Astrocyte (in vitro differentiated cells and primary cell): Measurements from ENCODE around the gene COPZ2.
"Not testable (repeated sequence)": the region's sequence is repeated elsewhere in the genome, so short reads cannot be mapped to it uniquely, and the experiment has no call there.

ENCODE experiments used
- EZH2 ChIP-seq: IDR thresholded peaks from 2 replicates; pipeline ENCODE4 v1.6.1; 2012; ENCODE audit warnings: mild to moderate bottlenecking, low read length, inconsistent platforms; ENCODE audit not compliant: insufficient read depth
- TF ChIP-seq, protein P1 (sequence below): IDR thresholded peaks from 2 replicates; pipeline ENCODE4 v1.5.1; 2011; ENCODE audit warnings: low read depth, mild to moderate bottlenecking, inconsistent platforms, low read length, moderate library complexity; ENCODE audit not compliant: insufficient read depth

DNA sequence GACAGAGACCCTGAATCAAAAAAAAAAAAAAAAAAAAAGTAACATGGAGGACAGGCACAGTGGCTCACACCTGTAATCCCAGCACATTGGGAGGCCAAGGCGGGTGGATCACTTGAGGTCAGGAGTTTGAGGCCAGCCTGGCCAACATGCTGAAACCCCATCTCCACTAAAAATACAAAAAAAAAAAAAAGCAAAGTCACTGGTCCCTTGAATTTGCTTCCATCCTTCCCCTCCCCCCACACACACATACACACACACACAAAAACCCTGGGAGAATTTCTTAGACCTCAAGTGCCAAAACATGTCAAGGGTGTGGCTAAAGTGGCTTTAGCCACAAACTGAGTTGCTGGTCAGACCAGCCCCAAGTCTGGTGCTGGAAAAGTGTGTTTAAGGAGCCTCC is 49.2 kb downstream of the COPZ2 start:
- TF ChIP-seq, protein P1, sequence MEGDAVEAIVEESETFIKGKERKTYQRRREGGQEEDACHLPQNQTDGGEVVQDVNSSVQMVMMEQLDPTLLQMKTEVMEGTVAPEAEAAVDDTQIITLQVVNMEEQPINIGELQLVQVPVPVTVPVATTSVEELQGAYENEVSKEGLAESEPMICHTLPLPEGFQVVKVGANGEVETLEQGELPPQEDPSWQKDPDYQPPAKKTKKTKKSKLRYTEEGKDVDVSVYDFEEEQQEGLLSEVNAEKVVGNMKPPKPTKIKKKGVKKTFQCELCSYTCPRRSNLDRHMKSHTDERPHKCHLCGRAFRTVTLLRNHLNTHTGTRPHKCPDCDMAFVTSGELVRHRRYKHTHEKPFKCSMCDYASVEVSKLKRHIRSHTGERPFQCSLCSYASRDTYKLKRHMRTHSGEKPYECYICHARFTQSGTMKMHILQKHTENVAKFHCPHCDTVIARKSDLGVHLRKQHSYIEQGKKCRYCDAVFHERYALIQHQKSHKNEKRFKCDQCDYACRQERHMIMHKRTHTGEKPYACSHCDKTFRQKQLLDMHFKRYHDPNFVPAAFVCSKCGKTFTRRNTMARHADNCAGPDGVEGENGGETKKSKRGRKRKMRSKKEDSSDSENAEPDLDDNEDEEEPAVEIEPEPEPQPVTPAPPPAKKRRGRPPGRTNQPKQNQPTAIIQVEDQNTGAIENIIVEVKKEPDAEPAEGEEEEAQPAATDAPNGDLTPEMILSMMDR: not testable (repeated sequence)
- not testable (repeated sequence) for TF ChIP-seq EZH2
